HUES6 (cell line): ENCODE measurements around the gene LETM1.

Experiments
- H3K27ac ChIP-seq: 2 replicates; pipeline ENCODE4 v1.7.0; 2013; ENCODE audit warnings: low read depth, mild to moderate bottlenecking, low read length, inconsistent platforms
- H3K27me3 ChIP-seq: 2 replicates; pipeline ENCODE4 v1.6.1; 2013; ENCODE audit warnings: low read length; ENCODE audit not compliant: control insufficient read depth, insufficient read depth
- H3K36me3 ChIP-seq: 2 replicates; pipeline ENCODE4 v1.6.1; 2013; ENCODE audit warnings: low read length; ENCODE audit not compliant: control insufficient read depth, insufficient read depth
- H3K4me1 ChIP-seq: 2 replicates; pipeline ENCODE4 v1.6.1; 2013; ENCODE audit warnings: low read length; ENCODE audit not compliant: control insufficient read depth, insufficient read depth
- H3K4me3 ChIP-seq: 2 replicates; pipeline ENCODE4 v1.5.1; 2013; ENCODE audit warnings: low read depth, low read length
- H3K9ac ChIP-seq: one replicate; pipeline ENCODE4 v1.6.1; 2013; ENCODE audit warnings: mild to moderate bottlenecking, low read length
- H3K9me3 ChIP-seq: 2 replicates; pipeline ENCODE4 v1.6.1; 2013; ENCODE audit warnings: low read depth, low read length; ENCODE audit not compliant: control insufficient read depth, insufficient read depth

The LETM1 gene

DNA sequence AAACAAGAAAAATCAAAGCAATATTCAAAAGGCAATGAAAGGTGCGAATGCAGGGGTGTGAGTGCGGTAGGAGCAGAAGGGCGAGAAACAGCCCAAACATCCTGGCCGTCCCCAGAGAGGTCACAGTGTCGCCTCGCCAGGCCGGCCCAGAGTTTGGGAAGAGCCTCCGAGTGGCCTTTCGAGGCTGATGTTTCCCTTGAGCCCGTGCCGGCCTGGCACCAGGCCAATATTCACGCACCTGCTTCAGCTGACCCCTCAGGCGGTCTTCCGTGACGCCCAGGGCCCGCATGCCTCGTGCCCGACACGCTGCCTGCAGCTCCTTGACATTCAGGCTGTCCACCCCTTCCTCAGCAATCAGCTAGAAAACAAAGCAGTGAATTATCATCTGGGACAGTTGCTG, 30.6 kb downstream of the LETM1 start:
- Histone ChIP-seq H3K9ac (no peak overlapping the region), H3K36me3 (peaks cover 68% of the 10 kb centered on the region), H3K4me3 (no peak overlapping the region), H3K27ac (no peak overlapping the region), H3K4me1 (peaks cover 6% of the 10 kb centered on the region; the same call in 1 of the 2 replicates), H3K9me3 (peaks cover 6% of the 10 kb centered on the region; the same call in 1 of the 2 replicates), H3K27me3 (no peaks in the 10 kb centered on the region)

DNA sequence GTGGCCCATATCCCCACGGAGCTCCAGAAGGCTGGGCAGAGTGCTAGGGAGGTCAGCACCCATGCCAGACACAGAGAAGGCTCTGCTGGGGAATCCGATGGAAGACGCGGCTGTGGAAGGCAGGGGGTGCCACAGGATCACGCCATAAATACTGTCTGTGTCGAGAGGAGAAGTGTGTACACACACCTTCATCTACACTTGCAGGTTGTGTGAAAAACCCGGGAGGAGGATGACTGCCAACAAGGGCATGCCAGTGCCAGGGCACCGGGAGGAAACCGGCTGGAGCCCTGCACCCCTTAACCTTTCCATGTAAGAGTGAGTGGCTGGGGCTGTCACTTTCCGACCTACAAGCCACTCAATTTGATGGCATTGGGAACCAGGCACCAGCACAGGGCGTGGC, 31.2 kb downstream of the LETM1 start:
- peaks cover 5% of the 10 kb centered on the region; the same call in 1 of the 2 replicates for H3K9me3 ChIP-seq
- no peak overlapping the region for H3K27ac ChIP-seq
- H3K27me3 ChIP-seq, result no peaks in the 10 kb centered on the region
- no peak overlapping the region for H3K4me3 ChIP-seq
- peaks cover 4% of the 10 kb centered on the region; the same call in 1 of the 2 replicates for H3K4me1 ChIP-seq
- H3K36me3 ChIP-seq, result peaks cover 68% of the 10 kb centered on the region
- no peak overlapping the region for H3K9ac ChIP-seq

DNA sequence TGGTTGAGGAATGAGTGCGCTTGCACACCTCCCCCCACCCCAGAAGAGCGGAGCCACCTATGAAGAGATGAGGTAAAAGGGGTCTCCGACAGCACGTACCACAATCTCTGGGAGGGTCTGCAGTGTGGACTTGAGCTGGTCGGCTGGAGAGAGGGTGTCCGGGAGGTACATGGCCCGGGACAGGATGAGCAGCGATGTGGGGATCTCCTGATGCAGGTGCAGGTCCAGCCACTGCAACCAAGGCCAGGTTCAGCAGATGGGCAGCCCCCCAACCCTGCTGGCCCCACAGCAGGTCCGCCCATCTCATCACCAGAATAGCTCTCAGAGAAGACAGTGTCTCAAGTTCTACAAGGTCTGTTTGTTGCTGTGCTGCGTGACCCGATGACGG, 32.4 kb downstream of the LETM1 start:
- Histone ChIP-seq H3K27me3 (no peaks in the 10 kb centered on the region), H3K9ac (no peak overlapping the region), H3K36me3 (peaks cover 75% of the 10 kb centered on the region), H3K27ac (no peak overlapping the region), H3K4me3 (no peak overlapping the region), H3K4me1 (no peaks in the 10 kb centered on the region), H3K9me3 (no peaks in the 10 kb centered on the region)

DNA sequence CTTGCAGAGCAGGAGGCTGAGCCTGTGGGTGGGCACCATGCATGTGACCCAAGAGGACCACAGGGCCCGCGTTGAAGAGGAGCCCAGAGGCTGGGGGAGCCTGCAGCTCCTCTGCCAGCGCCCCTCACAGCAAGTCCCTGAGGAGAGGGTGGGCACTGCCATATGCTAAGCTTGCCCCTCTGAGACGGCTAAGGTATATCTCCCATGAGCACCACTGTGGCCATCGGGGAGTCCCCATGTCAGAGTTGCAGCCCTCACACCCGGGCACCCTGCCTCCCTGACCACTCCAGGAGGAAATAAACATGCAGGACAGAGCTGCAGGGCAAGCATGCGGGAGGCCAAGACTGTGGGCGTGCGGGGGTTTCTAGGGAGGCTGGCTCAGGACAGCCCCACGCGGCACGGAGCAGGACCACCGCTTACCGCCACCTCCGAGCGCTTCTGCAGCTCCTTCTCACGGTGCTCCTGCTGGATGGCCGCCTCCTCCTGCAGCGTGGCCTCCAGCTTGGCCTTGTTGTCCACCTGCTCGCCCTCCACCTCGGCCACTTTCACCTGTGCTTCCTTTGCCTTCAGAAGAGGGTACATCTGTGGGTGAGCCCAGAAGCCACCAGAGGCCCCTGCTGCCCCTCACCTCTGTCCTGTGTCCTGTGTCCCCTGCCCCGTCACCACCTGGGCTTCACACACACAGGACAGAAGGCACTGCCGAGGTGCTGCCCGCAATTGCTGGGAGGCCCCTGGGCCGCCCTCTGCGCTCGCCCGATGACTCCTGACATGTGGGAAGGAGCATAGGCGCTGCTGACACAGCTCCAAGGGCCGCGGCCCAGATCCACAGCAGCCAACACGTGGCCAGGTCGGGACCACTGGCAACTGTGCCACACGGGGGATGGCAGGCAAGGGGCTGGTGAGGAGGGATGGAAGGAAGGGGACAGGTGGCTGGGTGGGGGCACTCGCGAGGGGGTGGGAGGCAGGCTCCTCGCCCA, 33.1 kb downstream of the LETM1 start:
- Histone ChIP-seq H3K9me3 (no peaks in the 10 kb centered on the region), H3K4me3 (no peak overlapping the region), H3K27me3 (no peaks in the 10 kb centered on the region), H3K9ac (no peak overlapping the region), H3K27ac (no peak overlapping the region), H3K36me3 (peaks cover 78% of the 10 kb centered on the region), H3K4me1 (no peaks in the 10 kb centered on the region)

DNA sequence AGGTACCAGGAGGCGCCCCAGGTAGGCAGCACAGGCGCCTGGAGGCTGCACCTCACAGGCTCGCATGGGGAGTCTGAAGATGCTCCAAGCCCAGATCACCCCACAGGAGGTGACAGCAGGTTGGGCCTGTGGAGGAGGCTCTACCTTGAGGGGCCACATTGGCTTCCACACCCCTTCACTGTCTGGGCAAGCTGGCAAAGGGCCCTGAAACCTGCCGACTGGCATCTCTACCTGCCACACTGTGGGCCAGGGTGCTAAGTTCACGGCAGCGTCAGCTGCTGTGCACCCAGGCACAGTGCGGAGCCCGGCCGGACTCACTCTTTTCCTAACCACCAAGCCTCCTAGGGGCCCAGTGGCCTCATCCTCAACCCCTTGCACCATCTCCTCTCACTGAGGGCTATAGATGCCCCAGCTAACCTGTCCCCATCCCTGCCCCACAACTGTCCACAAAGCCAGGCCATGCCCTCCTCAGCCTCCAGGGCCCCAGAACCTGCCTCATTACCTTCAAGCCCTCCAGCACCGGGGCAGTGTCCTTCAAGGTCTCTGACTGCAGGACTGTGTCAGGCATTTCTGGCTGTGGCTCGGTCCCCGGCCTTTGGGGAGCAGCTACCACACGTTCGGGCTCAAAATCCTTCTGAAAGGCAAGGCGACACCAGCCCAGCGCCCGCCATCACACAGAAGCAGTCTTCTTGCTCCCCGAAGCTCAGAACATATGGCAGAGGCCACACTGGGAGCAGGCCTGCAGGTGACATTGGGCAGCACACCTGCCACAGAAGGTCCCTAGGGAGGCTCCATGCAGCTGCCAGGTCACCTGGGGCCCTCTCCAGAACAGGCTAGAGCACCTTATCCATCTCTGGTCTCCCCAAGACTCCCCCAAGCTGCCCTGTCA, 34.0 kb downstream of the LETM1 start:
- H3K4me1 ChIP-seq, result no peaks in the 10 kb centered on the region
- H3K27me3 ChIP-seq, result no peaks in the 10 kb centered on the region
- no peaks in the 10 kb centered on the region for H3K9me3 ChIP-seq
- H3K4me3 ChIP-seq, result no peak overlapping the region
- H3K36me3 ChIP-seq, result peaks cover 86% of the 10 kb centered on the region
- no peak overlapping the region for H3K9ac ChIP-seq
- no peak overlapping the region for H3K27ac ChIP-seq

DNA sequence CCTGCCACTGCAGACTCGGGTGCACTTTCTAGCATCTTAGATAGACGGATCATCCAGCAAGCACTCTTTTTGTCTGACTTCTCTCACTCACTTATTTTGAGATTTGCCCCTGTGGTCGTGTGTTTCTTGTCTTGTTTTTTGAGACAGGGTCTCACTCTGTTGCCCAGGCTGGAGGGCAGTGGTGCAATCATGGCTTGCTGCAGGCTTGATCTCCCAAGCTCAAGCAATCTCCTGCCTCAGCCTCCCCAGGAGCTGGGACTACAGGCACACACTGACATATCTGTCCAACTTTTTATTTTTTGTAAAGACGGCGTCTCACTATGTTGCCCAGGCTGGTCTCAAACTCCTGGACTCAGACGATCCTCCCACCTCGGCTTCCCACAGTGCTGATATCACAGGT, 36.1 kb downstream of the LETM1 start:
- no peaks in the 10 kb centered on the region for H3K4me1 ChIP-seq
- no peak overlapping the region for H3K4me3 ChIP-seq
- H3K36me3 ChIP-seq, result peaks cover 86% of the 10 kb centered on the region
- no peaks in the 10 kb centered on the region for H3K27me3 ChIP-seq
- no peak overlapping the region for H3K9ac ChIP-seq
- no peak overlapping the region for H3K27ac ChIP-seq
- no peaks in the 10 kb centered on the region for H3K9me3 ChIP-seq

DNA sequence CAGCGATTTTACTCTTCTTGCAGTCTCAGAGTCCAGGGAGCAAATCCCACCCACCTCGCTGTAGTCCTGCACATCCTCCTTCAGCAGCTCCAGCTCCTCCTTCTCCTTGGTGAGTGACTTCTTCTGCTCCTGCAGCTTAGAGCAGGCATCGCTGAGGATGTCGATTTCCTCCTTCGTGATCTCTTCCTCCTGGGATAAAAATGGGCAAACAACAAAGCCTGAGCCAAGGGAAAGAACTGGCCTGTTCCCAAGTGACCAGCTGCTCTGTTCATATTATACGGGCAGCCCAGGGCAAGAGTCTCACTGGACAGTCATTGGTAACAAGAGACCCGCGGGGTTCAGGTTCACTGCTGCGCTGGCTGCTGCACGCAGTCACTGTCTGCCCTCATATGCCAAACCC, 36.7 kb downstream of the LETM1 start:
- Histone ChIP-seq H3K27ac (no peak overlapping the region), H3K4me3 (no peak overlapping the region), H3K9me3 (no peaks in the 10 kb centered on the region), H3K9ac (no peak overlapping the region), H3K27me3 (no peaks in the 10 kb centered on the region), H3K4me1 (no peaks in the 10 kb centered on the region), H3K36me3 (peaks cover 85% of the 10 kb centered on the region)

DNA sequence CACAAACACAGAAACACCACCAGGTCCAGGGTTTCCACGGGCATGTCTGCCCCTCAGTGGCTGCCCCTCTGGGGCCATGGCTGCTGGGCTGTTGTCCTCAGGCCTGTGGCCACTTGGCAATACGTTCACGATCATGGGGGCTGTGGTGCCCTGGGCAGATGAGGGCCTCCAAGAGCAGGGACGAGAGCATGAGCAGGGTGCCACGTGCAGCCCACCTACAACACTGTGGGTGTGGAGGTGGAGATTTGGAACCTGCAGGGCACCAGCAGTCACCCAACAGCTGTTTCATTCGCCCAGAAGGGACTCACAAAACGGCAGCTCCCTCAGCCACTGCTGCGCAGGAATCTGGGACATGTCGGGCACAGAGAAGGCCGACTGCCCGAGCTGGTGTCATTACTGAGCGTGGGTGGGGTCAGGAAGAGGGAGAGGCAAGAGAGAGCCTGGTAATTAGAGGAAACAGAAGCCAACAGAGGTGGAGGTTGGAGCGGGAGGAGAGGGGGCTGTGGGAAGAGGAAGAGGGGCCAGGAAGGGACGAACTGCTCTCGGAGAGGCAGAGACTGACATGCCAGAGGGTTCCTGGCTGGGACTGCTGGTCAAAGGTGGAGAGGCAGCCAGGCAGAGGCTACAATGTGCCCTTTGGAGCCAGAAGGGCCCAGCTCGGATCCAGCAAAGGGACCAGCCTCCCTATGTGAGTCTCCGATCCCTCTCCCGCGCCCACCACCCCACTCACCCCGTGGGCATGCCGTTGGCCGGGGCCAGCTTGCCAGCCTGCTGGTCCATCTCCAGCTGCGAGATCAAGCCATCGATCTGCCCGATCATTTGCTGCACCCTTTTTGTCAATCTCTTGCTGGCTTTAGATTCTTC, 39.7 kb downstream of the LETM1 start:
- Histone ChIP-seq H3K27me3 (no peaks in the 10 kb centered on the region), H3K4me1 (no peaks in the 10 kb centered on the region), H3K4me3 (no peak overlapping the region), H3K36me3 (peaks cover 74% of the 10 kb centered on the region), H3K27ac (no peak overlapping the region), H3K9me3 (no peaks in the 10 kb centered on the region), H3K9ac (no peak overlapping the region)

DNA sequence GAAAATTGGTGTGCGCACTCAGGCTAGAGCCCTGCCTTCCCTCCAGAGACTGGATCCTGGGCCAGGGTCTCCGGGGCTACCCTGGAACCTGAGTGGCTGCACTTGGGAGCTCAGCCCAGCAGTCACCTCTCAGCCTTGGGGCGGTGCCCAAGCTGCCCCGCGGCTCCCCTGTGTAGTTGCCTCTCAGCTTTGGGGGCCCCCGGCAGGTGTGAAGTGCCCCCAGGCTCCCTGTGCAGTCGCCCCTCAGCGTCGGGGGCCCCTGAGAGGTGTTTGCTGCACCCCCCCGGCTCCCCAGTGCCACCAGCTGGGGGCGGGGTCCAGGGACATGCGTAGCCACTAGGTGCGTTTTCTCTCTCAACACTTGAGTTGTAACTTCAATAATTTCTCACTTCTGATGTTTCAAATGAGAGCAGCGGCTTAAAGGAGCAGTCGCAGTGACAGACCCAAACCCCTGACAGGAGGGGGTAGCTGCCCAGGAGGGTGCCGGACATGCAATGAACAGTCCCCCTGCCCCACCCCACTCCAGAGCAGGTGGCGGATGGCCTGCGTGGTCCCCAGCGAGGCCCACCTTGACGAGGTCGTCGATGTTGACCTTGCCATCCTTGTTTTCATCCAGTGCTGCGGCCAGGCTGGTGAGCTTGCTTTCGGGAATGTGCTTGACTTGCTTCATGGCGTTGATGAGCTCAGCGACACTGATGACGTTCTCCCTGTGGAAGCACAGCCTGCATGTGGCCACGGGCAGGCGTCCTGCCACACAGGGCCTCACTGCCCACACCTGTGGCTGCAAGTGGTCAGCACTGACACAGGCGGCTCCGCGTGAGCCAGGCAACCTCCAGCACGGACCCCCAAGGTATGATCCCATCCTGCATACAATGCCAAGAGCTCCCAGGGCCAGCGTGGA, 40.6 kb downstream of the LETM1 start:
- no peak overlapping the region for H3K9ac ChIP-seq
- peaks cover 71% of the 10 kb centered on the region for H3K36me3 ChIP-seq

DNA sequence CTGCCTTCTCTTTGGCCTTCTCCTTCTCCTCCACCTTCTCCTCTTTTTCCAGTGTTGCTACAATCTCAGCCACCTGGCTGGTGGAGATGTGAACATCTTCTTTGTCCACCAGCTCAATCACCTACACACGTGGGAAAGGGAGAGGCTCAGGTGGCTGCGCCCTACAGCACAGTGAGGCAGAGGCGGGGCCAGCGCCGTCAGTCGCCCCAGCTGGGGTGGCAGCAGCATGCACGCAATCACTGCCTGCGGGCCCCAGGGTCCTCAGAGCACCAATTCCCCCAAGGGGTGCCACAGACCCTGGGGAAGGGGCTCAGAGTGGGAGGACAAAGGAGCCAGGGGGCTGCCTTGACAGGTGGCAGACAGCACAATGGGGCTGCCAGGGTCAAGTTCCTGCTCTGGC, 41.5 kb downstream of the LETM1 start:
- no peak overlapping the region for H3K27ac ChIP-seq
- no peaks in the 10 kb centered on the region for H3K27me3 ChIP-seq
- no peak overlapping the region for H3K9ac ChIP-seq
- H3K4me1 ChIP-seq, result no peaks in the 10 kb centered on the region
- peaks cover 63% of the 10 kb centered on the region for H3K36me3 ChIP-seq
- H3K9me3 ChIP-seq, result no peaks in the 10 kb centered on the region
- no peak overlapping the region for H3K4me3 ChIP-seq

More for the DNA sequence above, 40.6 kb downstream of the LETM1 start:
- Histone ChIP-seq H3K4me3 (no peak overlapping the region), H3K4me1 (no peaks in the 10 kb centered on the region), H3K27me3 (no peaks in the 10 kb centered on the region), H3K27ac (no peak overlapping the region), H3K9me3 (no peaks in the 10 kb centered on the region)
